CD14-positive monocyte (primary cell): ENCODE measurements around the gene SS18L1. TPM values are rescaled to one million over a fixed set of nuclear protein-coding genes. Genes with fewer than 3 reads are reported as not detected.
A peak's percentile ranks its signal among the peaks of the same experiment; 100 is the strongest.

Experiments used
- DNase-seq, 3 donors: peaks; one replicate each; pipeline ENCODE4 v3.0.0-alpha.2; 2011 to 2022
- H2AFZ ChIP-seq: 2 replicates; pipeline ENCODE4 v1.6.0; 2012; ENCODE audit warnings: mild to moderate bottlenecking, low read depth, low read length, inconsistent platforms; ENCODE audit not compliant: insufficient read depth, poor library complexity, severe bottlenecking
- H3K27ac ChIP-seq, 2 donors: 1 replicate in 1 of 2; 2 replicates in 1 of 2; pipeline ENCODE4 v1.5.1; 2012 to 2013; ENCODE audit warnings: low read length in 2 of 2, control low read depth in 1 of 2, inconsistent platforms in 1 of 2, low read depth in 1 of 2, mild to moderate bottlenecking in 1 of 2
- H3K27me3 ChIP-seq, 2 donors: one replicate each; pipeline versions ENCODE4 v1.6.0 to v1.6.1; 2011 to 2013; ENCODE audit warnings: low read length in 2 of 2; ENCODE audit not compliant: control insufficient read depth in 2 of 2, insufficient read depth in 2 of 2
- H3K36me3 ChIP-seq, 2 donors: replicated peaks in 1 of 2; 1 replicate in 1 of 2; 2 replicates in 1 of 2; pipeline versions ENCODE4 v1.5.1 to v1.6.1; 2012 to 2013; ENCODE audit warnings: low read length in 2 of 2, control low read depth in 1 of 2, inconsistent platforms in 1 of 2, mild to moderate bottlenecking in 1 of 2; ENCODE audit not compliant: insufficient read depth in 2 of 2, control insufficient read depth in 1 of 2
- H3K4me1 ChIP-seq, 2 donors: 1 replicate in 1 of 2; 2 replicates in 1 of 2; pipeline versions ENCODE4 v1.5.1 to v1.6.1; 2012 to 2013; ENCODE audit warnings: low read length in 2 of 2, control low read depth in 1 of 2, inconsistent platforms in 1 of 2, mild to moderate bottlenecking in 1 of 2, moderate library complexity in 1 of 2; ENCODE audit not compliant: insufficient read depth in 2 of 2, control insufficient read depth in 1 of 2
- H3K4me2 ChIP-seq: replicated peaks from 2 replicates; pipeline ENCODE3; 2012; ENCODE audit warnings: low read length, moderate library complexity, mild to moderate bottlenecking; ENCODE audit not compliant: poor library complexity, severe bottlenecking; ENCODE audit errors: extremely low read depth
- H3K4me3 ChIP-seq, 3 experiments: fragments of 200-600 bp in 1 of 3; sonication (generic) in 1 of 3; replicated peaks in 1 of 3; 1 replicate in 2 of 3; 2 replicates in 1 of 3; pipeline ENCODE4 v1.5.1; 2011 to 2013; ENCODE audit warnings: low read length in 3 of 3, mild to moderate bottlenecking in 3 of 3, control low read depth in 2 of 3, low read depth in 2 of 3, inconsistent platforms in 1 of 3, moderate library complexity in 1 of 3
- H3K79me2 ChIP-seq: 2 replicates; pipeline ENCODE4 v1.6.0; 2012; ENCODE audit warnings: mild to moderate bottlenecking, control low read depth, inconsistent platforms, low read length, moderate library complexity; ENCODE audit not compliant: insufficient read depth
- H3K9ac ChIP-seq: 2 replicates; pipeline ENCODE4 v1.6.0; 2017; ENCODE audit warnings: low read length, mild to moderate bottlenecking; ENCODE audit not compliant: insufficient read depth, poor library complexity, severe bottlenecking
- H3K9me3 ChIP-seq, 2 donors: replicated peaks in 1 of 2; 1 replicate in 1 of 2; 2 replicates in 1 of 2; pipeline versions ENCODE4 v1.5.1 to v1.6.1; 2012 to 2013; ENCODE audit warnings: low read length in 2 of 2, control low read depth in 1 of 2; ENCODE audit not compliant: control insufficient read depth in 1 of 2, insufficient read depth in 1 of 2
- H4K20me1 ChIP-seq: 2 replicates; pipeline ENCODE4 v1.6.0; 2012; ENCODE audit warnings: mild to moderate bottlenecking, low read length, control low read depth, moderate library complexity; ENCODE audit not compliant: insufficient read depth
- H3K27ac Mint-ChIP-seq, 7 donors: one replicate each; pipeline ENCODE4 v1.8.0; 2020; ENCODE audit warnings: mild to moderate bottlenecking in 7 of 7, mixed read lengths in 7 of 7, moderate library complexity in 6 of 7, inconsistent platforms in 2 of 7
- H3K27me3 Mint-ChIP-seq, 3 donors: one replicate each; pipeline ENCODE4 v1.8.0; 2021 to 2022; ENCODE audit warnings: low read depth in 3 of 3, mild to moderate bottlenecking in 3 of 3, mixed read lengths in 3 of 3, moderate library complexity in 3 of 3, inconsistent platforms in 1 of 3
- H3K36me3 Mint-ChIP-seq, 2 donors: one replicate each; pipeline ENCODE4 v1.8.0; 2020; ENCODE audit warnings: mixed read lengths in 2 of 2, inconsistent platforms in 1 of 2, mild to moderate bottlenecking in 1 of 2
- H3K4me1 Mint-ChIP-seq: one replicate; pipeline ENCODE4 v1.8.0; 2020; ENCODE audit warnings: mild to moderate bottlenecking, mixed read lengths
- H3K4me3 Mint-ChIP-seq, 2 donors: one replicate each; pipeline ENCODE4 v1.8.0; 2020; ENCODE audit warnings: mild to moderate bottlenecking in 2 of 2, mixed read lengths in 2 of 2, moderate library complexity in 1 of 2
- H3K9me3 Mint-ChIP-seq, 7 donors: one replicate each; pipeline ENCODE4 v1.8.0; 2020 to 2022; ENCODE audit warnings: mixed read lengths in 7 of 7, mild to moderate bottlenecking in 6 of 7, moderate library complexity in 6 of 7, inconsistent platforms in 2 of 7
- WGBS: methylation state at CpG from one replicate; pipeline ENCODE4 v1.1.5; 2013; ENCODE audit warnings: missing lambda C conversion rate; ENCODE audit not compliant: insufficient coverage; 5-methylcytosine and 5-hydroxymethylcytosine counted together
- intact Hi-C, 2 donors: fragments of 100-400 bp; cut with micrococcal nuclease; formaldehyde crosslinking; loops; one replicate each; pipeline versions ENCODE4 v1.15.0 to v1.15.1; 2023
- polyA plus RNA-seq, 3 donors: library from polyadenylated mRNA; depleted of rRNA in 1 of 3; unstranded in 2 of 3; stranded (reverse) in 1 of 3; fragments of 300-500 nt in 2 of 3; fragments of >200 nt in 1 of 3; fragmentation: Illumina TruSeq in 2 of 3; gene quantifications; 1 replicate in 2 of 3; 2 replicates in 1 of 3; pipeline ENCODE4 v1.2.3, GENCODE V29; 2012 to 2021
- TF ChIP-seq, protein P1 (sequence below): fragments of 200-600 bp; IDR thresholded peaks from one replicate; pipeline ENCODE4 v1.8.0; 2022; ENCODE audit warnings: antibody characterized with exemption, mild to moderate bottlenecking

SS18L1 gene
- polyA plus RNA-seq, 3 donors = 0.75 to 16.5 (median 1.1) TPM

DNA sequence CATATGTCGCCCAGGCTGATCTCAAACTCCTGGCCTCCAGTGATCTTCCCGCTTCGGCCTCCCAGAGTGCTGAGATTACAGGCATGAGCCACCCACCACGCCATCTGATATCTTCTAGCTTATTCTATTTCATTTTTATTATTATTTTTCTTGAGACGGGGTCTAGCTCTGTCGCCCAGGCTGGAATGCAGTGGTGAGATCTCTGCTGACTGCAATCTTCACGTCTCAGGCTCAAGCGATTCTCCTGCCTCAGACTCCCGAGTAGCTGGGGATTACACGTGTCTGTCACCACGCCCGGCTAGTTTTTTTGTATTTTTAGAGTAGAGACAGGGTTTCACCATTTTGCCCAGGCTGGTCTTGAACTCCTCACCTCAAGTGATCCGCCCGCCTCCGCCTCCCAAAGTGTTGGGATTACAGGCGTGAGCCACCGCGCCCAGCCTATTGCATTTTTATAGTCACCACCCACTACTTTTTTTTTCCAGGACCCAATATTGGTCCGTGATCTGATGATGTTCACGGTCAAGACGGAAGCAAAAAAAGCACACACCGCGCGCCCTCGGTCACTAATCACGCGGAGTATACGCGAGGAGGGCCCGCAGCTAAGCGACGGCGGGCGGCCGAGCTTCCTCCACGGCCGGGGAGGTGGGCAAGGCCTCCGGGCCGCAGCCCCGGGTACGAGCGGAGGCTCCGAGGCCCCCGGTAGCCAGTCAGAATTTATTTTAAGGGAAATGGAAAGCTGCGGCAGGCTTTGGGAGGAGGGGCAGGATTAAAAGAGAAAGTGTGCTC is 22.4 kb upstream of the SS18L1 start:
- H3K27ac Mint-ChIP-seq = peak overlapping the region; percentile 88 to 95 (median 93)
- Histone ChIP-seq H3K36me3 (peaks cover 17 to 24% of the 10 kb centered on the region in 2 donors), H3K27me3 (peaks cover 0 to 5% of the 10 kb centered on the region in 2 donors), H3K9me3 (peaks cover 0 to 4% of the 10 kb centered on the region in 2 donors), H3K4me1 (peaks cover 17 to 27% of the 10 kb centered on the region in 2 donors), H3K4me3 (peak overlapping the region; percentile 44 to 87 (median 66)), H3K79me2 (peaks cover 27% of the 10 kb centered on the region), H2AFZ (peak overlapping the region; percentile 89), H3K27ac (peak overlapping the region; percentile 65 to 94), H4K20me1 (peaks cover 26% of the 10 kb centered on the region), H3K4me2 (peak overlapping the region; percentile 80), H3K9ac (peak overlapping the region; percentile 94)
- H3K4me1 Mint-ChIP-seq = peaks cover 19% of the 10 kb centered on the region
- H3K4me3 Mint-ChIP-seq = peak overlapping the region; percentile 85 to 93
- peaks cover 20 to 22% of the 10 kb centered on the region in 2 donors for H3K36me3 Mint-ChIP-seq
- TF ChIP-seq, protein P1, sequence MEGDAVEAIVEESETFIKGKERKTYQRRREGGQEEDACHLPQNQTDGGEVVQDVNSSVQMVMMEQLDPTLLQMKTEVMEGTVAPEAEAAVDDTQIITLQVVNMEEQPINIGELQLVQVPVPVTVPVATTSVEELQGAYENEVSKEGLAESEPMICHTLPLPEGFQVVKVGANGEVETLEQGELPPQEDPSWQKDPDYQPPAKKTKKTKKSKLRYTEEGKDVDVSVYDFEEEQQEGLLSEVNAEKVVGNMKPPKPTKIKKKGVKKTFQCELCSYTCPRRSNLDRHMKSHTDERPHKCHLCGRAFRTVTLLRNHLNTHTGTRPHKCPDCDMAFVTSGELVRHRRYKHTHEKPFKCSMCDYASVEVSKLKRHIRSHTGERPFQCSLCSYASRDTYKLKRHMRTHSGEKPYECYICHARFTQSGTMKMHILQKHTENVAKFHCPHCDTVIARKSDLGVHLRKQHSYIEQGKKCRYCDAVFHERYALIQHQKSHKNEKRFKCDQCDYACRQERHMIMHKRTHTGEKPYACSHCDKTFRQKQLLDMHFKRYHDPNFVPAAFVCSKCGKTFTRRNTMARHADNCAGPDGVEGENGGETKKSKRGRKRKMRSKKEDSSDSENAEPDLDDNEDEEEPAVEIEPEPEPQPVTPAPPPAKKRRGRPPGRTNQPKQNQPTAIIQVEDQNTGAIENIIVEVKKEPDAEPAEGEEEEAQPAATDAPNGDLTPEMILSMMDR = no peak
- peaks cover 0 to 11% (median 6%) of the 10 kb centered on the region in 7 donors for H3K9me3 Mint-ChIP-seq
- DNase-seq = peak; percentile 48 to 60 (median 49)
- H3K27me3 Mint-ChIP-seq = peaks cover 9 to 27% (median 19%) of the 10 kb centered on the region in 3 donors
- 10% methylated on average over 34 of the region's 45 CpGs for WGBS
- intact Hi-C loops = loop anchor here (1.0 to 10.0 kb wide), 4 partner anchors 55 to 184 kb away; partner anchors contain the start of genes ADRM1 (in 1 of the 2), MTG2 (in 1 of the 2) and OSBPL2 (in 1 of the 2)

DNA sequence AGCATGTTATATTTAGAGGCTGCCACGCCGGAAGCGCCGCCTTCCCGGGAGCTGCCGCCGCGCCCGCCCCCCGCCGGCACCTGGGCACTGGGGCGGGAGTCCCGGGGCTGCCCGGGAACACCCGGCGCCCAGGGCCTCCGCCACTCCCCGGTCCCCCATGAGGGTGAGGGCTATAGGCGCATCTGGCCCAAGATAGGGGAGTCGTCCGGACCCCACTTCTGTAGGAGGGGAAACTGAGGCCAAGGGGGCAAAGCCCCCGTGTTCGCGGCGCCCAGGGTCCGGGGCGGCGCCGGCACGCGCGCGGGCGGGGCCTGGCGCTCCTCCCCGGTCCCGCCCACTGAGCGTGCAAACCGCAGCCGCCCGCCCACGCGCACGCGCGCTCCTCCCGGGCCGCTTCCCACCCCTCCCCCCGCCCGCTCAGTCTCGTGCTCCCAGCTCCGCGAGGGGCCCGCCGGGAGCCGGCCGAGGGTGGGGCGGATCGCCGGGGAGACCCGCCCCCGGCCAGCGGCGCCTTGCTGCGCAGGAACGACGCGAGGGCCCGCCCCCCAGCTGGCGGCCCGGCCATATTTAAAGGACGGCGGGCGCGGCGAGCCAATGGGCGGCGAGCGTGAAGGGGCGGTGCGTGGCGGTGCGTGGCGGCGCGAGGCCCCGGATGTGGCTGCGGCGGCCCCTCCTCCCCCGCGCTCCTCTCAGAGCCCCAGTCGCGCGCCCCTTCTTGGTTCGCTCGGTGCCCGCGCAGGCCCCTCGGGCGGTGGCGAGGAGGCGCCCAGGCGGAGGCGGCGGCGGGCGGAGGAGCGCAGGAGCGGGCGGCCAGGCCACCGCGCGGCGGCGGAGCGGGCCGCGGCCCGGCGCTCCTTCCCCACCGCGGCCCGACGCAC is 21.6 kb upstream of the SS18L1 start, which contains the start of gene LSM14B:
Gene LSM14B, plus strand, starts transcription at position 700 of the 878 bp plus-strand sequence. CDS start 192 bp downstream, outside the sequence.
- peak within 1 kb of the TSS; percentile 94 for H3K9ac ChIP-seq
- intact Hi-C loops = loop anchor here (1.0 to 10.0 kb wide), 6 partner anchors 15 to 183 kb away; partner anchors contain the start of genes ADRM1 (in 1 of the 2), MTG2 (in 1 of the 2) and OSBPL2 (in 1 of the 2)
- Mint-ChIP-seq H3K27ac (peak within 1 kb of the TSS; percentile 88 to 95 (median 93)), H3K9me3 (peaks cover 0 to 4% (median 0%) of the 10 kb centered on the region in 7 donors), H3K36me3 (peaks cover 27 to 30% of the 10 kb centered on the region in 2 donors), H3K27me3 (peaks cover 9 to 24% (median 18%) of the 10 kb centered on the region in 3 donors), H3K4me1 (peaks cover 19% of the 10 kb centered on the region), H3K4me3 (peak within 1 kb of the TSS; percentile 85 to 93)
- H3K4me2 ChIP-seq = peak within 1 kb of the TSS; percentile 94
- peaks cover 25 to 32% of the 10 kb centered on the region in 2 donors for H3K36me3 ChIP-seq
- peaks cover 17 to 27% of the 10 kb centered on the region in 2 donors for H3K4me1 ChIP-seq
- peak; percentile 94 to 97 (median 96) for DNase-seq
- peak within 1 kb of the TSS; percentile 65 to 94 for H3K27ac ChIP-seq
- peak within 1 kb of the TSS; percentile 89 for H2AFZ ChIP-seq
- peak within 1 kb of the TSS; percentile 52 to 87 (median 71) for H3K4me3 ChIP-seq
- peaks cover 32% of the 10 kb centered on the region for H4K20me1 ChIP-seq
- peaks cover 27% of the 10 kb centered on the region for H3K79me2 ChIP-seq
- H3K9me3 ChIP-seq = peaks cover 0 to 4% of the 10 kb centered on the region in 2 donors
- peaks cover 0 to 5% of the 10 kb centered on the region in 2 donors for H3K27me3 ChIP-seq
- under 1% methylated on average over 118 of the region's 124 CpGs for WGBS
- TF ChIP-seq, protein P1 = no peak
